Vagina (tissue), 2 donors: Measurements from ENCODE around the gene NEK9. TPM values are rescaled to one million over a fixed set of nuclear protein-coding genes. Genes with fewer than 3 reads are reported as not detected.

ENCODE experiments used
- DNase-seq, 2 donors: peaks; one replicate each; pipeline ENCODE4 v3.0.0-alpha.2; 2017; ENCODE audit errors: extremely low spot score in 2 of 2
- H3K27ac ChIP-seq: fragments of 200-600 bp; sonication (generic); one replicate; pipeline ENCODE4 v1.5.1; 2019
- H3K27me3 ChIP-seq: fragments of 200-600 bp; sonication (generic); one replicate; pipeline ENCODE4 v1.5.1; 2019
- H3K36me3 ChIP-seq, 2 donors: fragments of 200-600 bp; sonication (generic); one replicate each; pipeline ENCODE4 v1.5.1; 2017 to 2019
- H3K4me1 ChIP-seq: fragments of 200-600 bp; sonication (generic); one replicate; pipeline ENCODE4 v1.5.1; 2019
- H3K4me3 ChIP-seq, 2 donors: fragments of 200-600 bp; sonication (generic); 1 replicate in 1 of 2; 2 replicates in 1 of 2; pipeline ENCODE4 v1.5.1; 2016 to 2019
- H3K9me3 ChIP-seq: fragments of 200-600 bp; sonication (generic); one replicate; pipeline ENCODE4 v1.5.1; 2019
- POLR2A ChIP-seq, 2 donors: fragments of 450-650 bp; IDR thresholded peaks; one replicate each; pipeline ENCODE4 v1.6.1; 2017; ENCODE audit warnings: antibody characterized with exemption in 2 of 2, mild to moderate bottlenecking in 2 of 2, moderate library complexity in 2 of 2
- POLR2AphosphoS5 ChIP-seq, 2 donors: sonication (generic); formaldehyde crosslinking; IDR thresholded peaks; one replicate each; pipeline ENCODE4 v1.9.0; 2017; ENCODE audit warnings: antibody characterized with exemption in 2 of 2, mild to moderate bottlenecking in 2 of 2, low read depth in 1 of 2; ENCODE audit not compliant: insufficient read depth in 1 of 2
- intact Hi-C: fragments of 100-400 bp; cut with DNase I; formaldehyde crosslinking; loops from one replicate; pipeline ENCODE4 v1.15.1; 2023
- total RNA-seq: library from RNA; depleted of rRNA; stranded (reverse); fragments of >200 nt; gene quantifications from one replicate; pipeline ENCODE4 v1.2.3, GENCODE V29; 2016
- TF ChIP-seq, protein P1 (sequence below), 3 experiments: fragments of 450-650 bp in 2 of 3; fragments of 200-600 bp in 1 of 3; sonication (generic) in 1 of 3; IDR thresholded peaks; one replicate each; pipeline ENCODE4 v1.5.1; 2017 to 2019; ENCODE audit warnings: antibody characterized with exemption in 3 of 3, mild to moderate bottlenecking in 2 of 3, moderate library complexity in 2 of 3

NEK9 gene
- total RNA-seq, 1 donor from 2014 or later: 58.4 TPM

DNA sequence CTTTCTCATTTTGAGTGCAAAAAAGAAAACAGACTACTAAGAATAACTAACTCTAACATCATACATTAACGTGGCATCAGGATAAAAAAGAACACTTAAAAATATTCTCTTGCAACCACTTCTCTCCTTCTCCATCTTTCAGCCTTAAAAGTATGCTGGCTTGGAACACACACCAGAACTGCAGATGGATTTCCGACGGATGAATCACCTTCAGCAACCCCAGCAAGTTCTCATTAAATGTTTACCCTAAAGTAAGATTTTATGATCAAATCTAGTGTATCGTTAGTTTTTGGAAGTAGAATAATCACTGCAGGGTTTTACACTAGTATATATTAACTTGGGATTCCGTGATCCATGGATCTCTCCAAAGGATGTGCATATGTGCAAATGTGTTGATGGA is 1.2 kb downstream of the NEK9 start:
- Histone ChIP-seq H3K27me3 (no peaks in the 10 kb centered on the region), H3K36me3 (peaks cover 0 to 4% of the 10 kb centered on the region in 2 donors), H3K4me1 (peaks cover 54% of the 10 kb centered on the region), H3K27ac (peak overlapping the region; percentile 89), H3K4me3 (peak overlapping the region; percentile 68 to 81), H3K9me3 (no peaks in the 10 kb centered on the region)
- TF ChIP-seq, protein P1, sequence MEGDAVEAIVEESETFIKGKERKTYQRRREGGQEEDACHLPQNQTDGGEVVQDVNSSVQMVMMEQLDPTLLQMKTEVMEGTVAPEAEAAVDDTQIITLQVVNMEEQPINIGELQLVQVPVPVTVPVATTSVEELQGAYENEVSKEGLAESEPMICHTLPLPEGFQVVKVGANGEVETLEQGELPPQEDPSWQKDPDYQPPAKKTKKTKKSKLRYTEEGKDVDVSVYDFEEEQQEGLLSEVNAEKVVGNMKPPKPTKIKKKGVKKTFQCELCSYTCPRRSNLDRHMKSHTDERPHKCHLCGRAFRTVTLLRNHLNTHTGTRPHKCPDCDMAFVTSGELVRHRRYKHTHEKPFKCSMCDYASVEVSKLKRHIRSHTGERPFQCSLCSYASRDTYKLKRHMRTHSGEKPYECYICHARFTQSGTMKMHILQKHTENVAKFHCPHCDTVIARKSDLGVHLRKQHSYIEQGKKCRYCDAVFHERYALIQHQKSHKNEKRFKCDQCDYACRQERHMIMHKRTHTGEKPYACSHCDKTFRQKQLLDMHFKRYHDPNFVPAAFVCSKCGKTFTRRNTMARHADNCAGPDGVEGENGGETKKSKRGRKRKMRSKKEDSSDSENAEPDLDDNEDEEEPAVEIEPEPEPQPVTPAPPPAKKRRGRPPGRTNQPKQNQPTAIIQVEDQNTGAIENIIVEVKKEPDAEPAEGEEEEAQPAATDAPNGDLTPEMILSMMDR (IDR thresholded peaks at IDR 0.05): peak in 1 of 3 experiments; percentile 1
- no peak for TF ChIP-seq POLR2A (IDR thresholded peaks at IDR 0.05)
- intact Hi-C loops: no loop called here
- no peak for DNase-seq

DNA sequence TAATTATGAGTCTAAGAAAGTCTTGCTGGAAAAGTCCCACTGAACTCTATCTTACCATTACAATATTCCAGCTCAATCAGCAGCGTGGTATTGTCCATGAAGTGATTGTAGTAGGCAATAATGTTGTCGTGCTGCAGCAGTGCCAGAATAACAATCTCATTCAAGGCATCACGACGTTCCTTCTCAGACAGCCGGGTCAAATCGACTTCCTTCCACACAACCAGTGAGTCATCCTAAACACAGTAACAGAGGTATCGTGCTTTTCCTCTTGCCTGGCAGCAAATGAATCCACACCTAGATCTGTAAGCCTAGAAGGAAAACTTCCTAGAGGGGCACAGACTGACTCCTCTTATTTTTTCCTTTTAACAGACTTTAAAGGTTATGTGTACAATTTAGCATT is 2.9 kb downstream of the NEK9 start:
- peaks cover 0 to 14% of the 10 kb centered on the region in 2 donors for H3K36me3 ChIP-seq
- H3K4me3 ChIP-seq: no peak overlapping the region
- no peaks in the 10 kb centered on the region for H3K9me3 ChIP-seq
- peaks cover 54% of the 10 kb centered on the region for H3K4me1 ChIP-seq
- no peak for DNase-seq
- H3K27me3 ChIP-seq: no peaks in the 10 kb centered on the region
- intact Hi-C loops: no loop called here
- H3K27ac ChIP-seq: no peak overlapping the region
- peak in 1 of 2 donors; percentile 96 for TF ChIP-seq POLR2AphosphoS5 (IDR thresholded peaks at IDR 0.05; ENCODE audit: insufficient read depth in 1 of 2, low read depth in 1 of 2)
- TF ChIP-seq, protein P1 (IDR thresholded peaks at IDR 0.05): no peak

DNA sequence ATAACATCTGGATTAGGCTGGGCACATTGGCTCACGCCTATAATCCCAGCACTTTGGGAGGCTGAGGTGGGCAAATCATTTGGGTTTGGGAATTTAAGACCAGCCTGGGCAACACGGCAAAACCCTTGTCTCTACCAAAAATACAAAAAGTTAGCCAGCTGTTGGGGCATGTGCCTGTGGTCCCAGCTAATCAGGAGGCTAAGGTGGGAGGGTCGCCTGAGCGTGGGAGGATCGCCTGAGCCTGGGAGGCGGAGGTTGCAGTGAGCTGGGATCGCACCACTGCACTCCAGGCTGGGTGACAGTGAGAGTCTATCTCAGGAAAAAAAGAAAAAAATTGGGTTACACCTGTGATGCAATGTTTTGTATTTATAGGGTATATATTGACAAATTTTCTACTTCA is 5.3 kb downstream of the NEK9 start:
- Histone ChIP-seq H3K27ac (no peak overlapping the region), H3K36me3 (peaks cover 0 to 25% of the 10 kb centered on the region in 2 donors)
- intact Hi-C loops: no loop called here

DNA sequence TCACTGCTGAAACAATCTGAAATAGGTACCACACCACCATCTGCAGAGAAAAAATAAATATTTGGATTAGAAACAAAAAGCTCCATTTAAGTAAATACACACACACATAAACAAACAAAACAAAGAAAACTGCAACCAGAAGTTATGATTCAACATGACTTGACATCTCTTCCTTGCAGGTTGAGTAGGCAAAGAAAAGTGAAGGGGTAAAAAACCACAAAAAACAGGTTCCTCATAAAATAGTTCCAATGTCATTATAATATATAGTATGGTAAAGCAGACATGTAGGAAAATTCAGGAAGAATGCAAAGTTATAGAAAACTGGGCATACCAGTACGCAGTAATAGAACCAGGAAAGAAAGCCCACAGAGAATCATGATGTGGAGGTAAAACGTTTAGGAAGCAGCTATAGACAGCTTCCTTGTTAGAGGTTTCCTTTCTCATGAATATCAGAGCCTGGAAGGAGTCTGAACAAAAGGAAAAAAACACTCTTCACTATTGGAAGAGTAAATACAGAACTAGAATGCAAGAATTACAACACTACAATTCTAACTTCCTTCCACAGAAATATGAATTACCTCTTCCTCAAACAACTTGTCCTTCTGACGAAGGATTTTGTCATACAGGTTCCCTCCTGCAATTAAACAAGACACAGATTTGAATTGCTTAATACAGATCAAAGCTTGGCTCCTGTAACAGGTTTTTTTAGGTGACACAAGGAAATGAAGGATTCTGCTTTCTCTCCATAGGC is 6.1 kb downstream of the NEK9 start:
- DNase-seq: no peak
- intact Hi-C loops: no loop called here
- Histone ChIP-seq H3K36me3 (peaks cover 0 to 34% of the 10 kb centered on the region in 2 donors), H3K4me1 (peaks cover 30% of the 10 kb centered on the region), H3K27ac (no peak overlapping the region), H3K4me3 (no peak overlapping the region), H3K9me3 (no peaks in the 10 kb centered on the region), H3K27me3 (no peaks in the 10 kb centered on the region)
- no peak for TF ChIP-seq POLR2A (IDR thresholded peaks at IDR 0.05)
- TF ChIP-seq POLR2AphosphoS5 (IDR thresholded peaks at IDR 0.05; ENCODE audit: insufficient read depth in 1 of 2, low read depth in 1 of 2): no peak
- TF ChIP-seq, protein P1 (IDR thresholded peaks at IDR 0.05): no peak

More for the DNA sequence above, 5.3 kb downstream of the NEK9 start:
- Histone ChIP-seq H3K4me1 (peaks cover 37% of the 10 kb centered on the region), H3K4me3 (no peak overlapping the region), H3K9me3 (no peaks in the 10 kb centered on the region), H3K27me3 (no peaks in the 10 kb centered on the region)
- DNase-seq: no peak
- TF ChIP-seq POLR2AphosphoS5 (IDR thresholded peaks at IDR 0.05; ENCODE audit: insufficient read depth in 1 of 2, low read depth in 1 of 2): no peak
- TF ChIP-seq, protein P1 (IDR thresholded peaks at IDR 0.05): no peak
- no peak for TF ChIP-seq POLR2A (IDR thresholded peaks at IDR 0.05)

DNA sequence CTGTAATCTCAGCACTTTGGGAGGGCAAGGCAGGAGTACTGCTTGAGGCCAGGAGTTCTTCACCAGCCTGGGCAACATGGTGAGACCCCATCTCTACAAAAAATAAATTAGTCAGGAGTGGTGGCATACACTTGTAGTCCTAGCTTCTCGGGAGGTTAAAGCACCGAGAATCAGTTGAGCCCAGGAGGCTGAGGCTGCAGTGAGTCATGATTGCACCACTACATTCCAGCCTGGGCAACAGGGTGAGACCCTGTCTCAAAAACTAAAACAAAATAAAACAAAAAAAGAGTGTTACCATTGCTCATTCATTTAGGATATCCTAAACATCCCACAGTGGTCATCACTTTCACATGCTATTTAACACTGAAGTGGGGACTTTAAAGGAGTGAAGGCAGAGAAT is 7.8 kb downstream of the NEK9 start:
- DNase-seq: no peak
- H3K4me3 ChIP-seq: no peak overlapping the region
- H3K4me1 ChIP-seq: peaks cover 13% of the 10 kb centered on the region
- H3K9me3 ChIP-seq: no peaks in the 10 kb centered on the region
- intact Hi-C loops: no loop called here
- no peak overlapping the region for H3K27ac ChIP-seq
- H3K36me3 ChIP-seq: peaks cover 0 to 48% of the 10 kb centered on the region in 2 donors
- TF ChIP-seq POLR2A (IDR thresholded peaks at IDR 0.05) (no peak), POLR2AphosphoS5 (IDR thresholded peaks at IDR 0.05; ENCODE audit: insufficient read depth in 1 of 2, low read depth in 1 of 2) (no peak)
- TF ChIP-seq, protein P1 (IDR thresholded peaks at IDR 0.05): no peak
- no peaks in the 10 kb centered on the region for H3K27me3 ChIP-seq
